ENCODE data around the gene PDE6D.

Gene PDE6D

GRCh38 chr2:231706731-231707624 lies 74.1 kb downstream of the PDE6D start:
- peak; percentile 98 for DNase-seq

GRCh38 chr2:231704017-231704416 lies 77.1 kb downstream of the PDE6D start:
- DNase-seq: no peak

- peak; percentile 78 for DNase-seq
These were observed 79.4 kb downstream of the PDE6D start for GRCh38 chr2:231701456-231702373.

GRCh38 chr2:231699006-231699405 lies 82.1 kb downstream of the PDE6D start:
- no peak for DNase-seq

GRCh38 chr2:231696004-231696367 lies 85.1 kb downstream of the PDE6D start:
- no peak for DNase-seq

- no peak for DNase-seq
These were observed 87.1 kb downstream of the PDE6D start for GRCh38 chr2:231693956-231694355.

GRCh38 chr2:231692847-231693246 lies 88.2 kb downstream of the PDE6D start:
- no peak for DNase-seq

- no peak for DNase-seq
These were observed 89.8 kb downstream of the PDE6D start for GRCh38 chr2:231691251-231691772.

- no peak for DNase-seq
These were observed 91.8 kb downstream of the PDE6D start for GRCh38 chr2:231689124-231689893.

GRCh38 chr2:231688719-231689118 lies 92.4 kb downstream of the PDE6D start:
- no peak for DNase-seq

- DNase-seq: no peak
These were observed 93.1 kb downstream of the PDE6D start for GRCh38 chr2:231687961-231688360.

- peak; percentile 75 for DNase-seq
These were observed 93.8 kb downstream of the PDE6D start for GRCh38 chr2:231687133-231687852.

GRCh38 chr2:231686192-231687100 lies 94.6 kb downstream of the PDE6D start:
- no peak for DNase-seq

- peak; percentile 34 for DNase-seq
These were observed 95.5 kb downstream of the PDE6D start for GRCh38 chr2:231685349-231686191.

GRCh38 chr2:231684314-231685223 lies 96.5 kb downstream of the PDE6D start:
- peak; percentile 75 for DNase-seq

GRCh38 chr2:231683292-231684235 lies 97.5 kb downstream of the PDE6D start:
- peak; percentile 82 for DNase-seq

GRCh38 chr2:231682603-231683291 lies 98.3 kb downstream of the PDE6D start:
- DNase-seq: peak; percentile 83

All from NCI-H1694 treated with DMSO at 0.1 percent for 48 hours (cell line).